Neural cell (in vitro differentiated cells): ENCODE results near the gene KRT36. TPM values are rescaled to one million over a fixed set of nuclear protein-coding genes. Genes with fewer than 3 reads are reported as not detected.

Source experiments
- H2AFZ ChIP-seq: fragments of 200-600, 300-800 bp; sonication (generic), shearing (Covaris generic); 2 replicates; pipeline ENCODE4 v1.6.0; 2014; ENCODE audit warnings: low read depth, mild to moderate bottlenecking, antibody characterized with exemption, low read length, moderate library complexity
- H3F3A ChIP-seq: fragments of 200-600 bp; shearing (Covaris generic); 2 replicates; pipeline ENCODE4 v1.6.1; 2016; ENCODE audit warnings: mild to moderate bottlenecking, moderate library complexity, mixed read lengths, antibody characterized with exemption, low read length; ENCODE audit not compliant: insufficient read depth, poor library complexity, severe bottlenecking
- H3K27ac ChIP-seq: fragments of 200-600, 300-800 bp; sonication (generic), shearing (Covaris generic); 2 replicates; pipeline ENCODE4 v1.5.1; 2014; ENCODE audit warnings: mild to moderate bottlenecking, low read length, moderate library complexity
- H3K27me3 ChIP-seq: fragments of 300-800, 200-600 bp; sonication (generic), shearing (Covaris generic); 2 replicates; pipeline ENCODE4 v1.6.0; 2014; ENCODE audit warnings: mild to moderate bottlenecking, low read depth, low read length, moderate library complexity; ENCODE audit not compliant: insufficient read depth
- H3K36me3 ChIP-seq: fragments of 300-800, 200-600 bp; sonication (generic), shearing (Covaris generic); 2 replicates; pipeline ENCODE4 v1.5.1; 2014; ENCODE audit warnings: mild to moderate bottlenecking, antibody characterized with exemption, low read length, moderate library complexity; ENCODE audit not compliant: insufficient read depth
- H3K4me2 ChIP-seq: fragments of 300-800, 200-600 bp; sonication (generic), shearing (Covaris generic); 2 replicates; pipeline ENCODE4 v1.6.0; 2014; ENCODE audit warnings: mild to moderate bottlenecking, low read length
- H3K4me3 ChIP-seq: fragments of 300-800, 200-600 bp; sonication (generic), shearing (Covaris generic); 2 replicates; pipeline ENCODE4 v1.5.1; 2014; ENCODE audit warnings: mild to moderate bottlenecking, low read length, moderate library complexity
- H3K79me2 ChIP-seq: fragments of 200-600 bp; shearing (Covaris generic); replicated peaks from 2 replicates; pipeline ENCODE4 v1.6.0; 2014; ENCODE audit warnings: mild to moderate bottlenecking, low read length, moderate library complexity; ENCODE audit not compliant: insufficient read depth
- H3K9ac ChIP-seq: fragments of 300-800, 200-600 bp; sonication (generic), shearing (Covaris generic); 2 replicates; pipeline ENCODE4 v1.6.1; 2016; ENCODE audit warnings: mild to moderate bottlenecking, low read length, mixed read lengths
- H3K9me2 ChIP-seq: fragments of 200-600 bp; shearing (Covaris generic); 2 replicates; pipeline ENCODE4 v1.6.1; 2016; ENCODE audit warnings: mild to moderate bottlenecking, low read length, mixed read lengths; ENCODE audit not compliant: insufficient read depth
- H3K9me3 ChIP-seq: fragments of 200-600, 300-800 bp; sonication (generic), shearing (Covaris generic); 2 replicates; pipeline ENCODE4 v1.6.1; 2016; ENCODE audit warnings: mild to moderate bottlenecking, mixed run types, low read length, moderate library complexity, mixed read lengths
- H4K20me1 ChIP-seq: fragments of 200-600 bp; shearing (Covaris generic); 2 replicates; pipeline ENCODE4 v1.6.1; 2016; ENCODE audit warnings: mild to moderate bottlenecking, mixed run types; ENCODE audit not compliant: insufficient read depth
- CTCF ChIP-seq: fragments of 450-650 bp; IDR thresholded peaks from 2 replicates; pipeline ENCODE4 v1.5.1; 2014; ENCODE audit warnings: antibody characterized with exemption, mild to moderate bottlenecking, moderate library complexity; ENCODE audit not compliant: poor library complexity, severe bottlenecking
- EP300 ChIP-seq: fragments of 450-650 bp; conservative IDR thresholded peaks from 2 replicates; pipeline ENCODE4 v1.6.1; 2014; ENCODE audit warnings: antibody characterized with exemption, mild to moderate bottlenecking, moderate library complexity; ENCODE audit not compliant: poor library complexity, severe bottlenecking
- EZH2 ChIP-seq: fragments of 200-600, 300-800 bp; shearing (Covaris generic), sonication (generic); IDR thresholded peaks from 2 replicates; pipeline ENCODE4 v1.6.1; 2014; ENCODE audit warnings: antibody characterized with exemption, low read length, borderline replicate concordance, mild to moderate bottlenecking; ENCODE audit not compliant: insufficient read depth, poor library complexity, severe bottlenecking
- MXI1 ChIP-seq: fragments of 450-650 bp; conservative IDR thresholded peaks from 2 replicates; pipeline ENCODE4 v1.6.1; 2014; ENCODE audit warnings: antibody characterized with exemption, mild to moderate bottlenecking; ENCODE audit not compliant: poor library complexity, severe bottlenecking
- POLR2AphosphoS5 ChIP-seq: IDR thresholded peaks from 2 replicates; pipeline ENCODE4 v1.6.1; 2012
- RAD21 ChIP-seq: fragments of 450-650 bp; conservative IDR thresholded peaks from 2 replicates; pipeline ENCODE4 v1.6.1; 2014; ENCODE audit warnings: antibody characterized with exemption, mild to moderate bottlenecking, moderate library complexity
- SMC3 ChIP-seq: fragments of 450-650 bp; conservative IDR thresholded peaks from 2 replicates; pipeline ENCODE4 v1.6.1; 2014; ENCODE audit warnings: antibody characterized with exemption, mild to moderate bottlenecking, moderate library complexity; ENCODE audit not compliant: poor library complexity
- TAF1 ChIP-seq: IDR thresholded peaks from 2 replicates; pipeline ENCODE4 v1.6.1; 2012; ENCODE audit warnings: low read depth
- polyA plus RNA-seq: library from polyadenylated mRNA; depleted of rRNA; stranded (reverse); fragments of >200 nt; gene quantifications from 2 replicates; pipeline ENCODE4 v1.2.3, GENCODE V29; 2014
- TF ChIP-seq, protein P1 (sequence below): IDR thresholded peaks from 2 replicates; pipeline ENCODE4 v1.6.1; 2012; ENCODE audit warnings: borderline replicate concordance

KRT36 gene
- polyA plus RNA-seq, 1 donor from 2014 or later = not detected

- H4K20me1 ChIP-seq = no peaks in the 10 kb centered on the region
- H3K27ac ChIP-seq = no peak overlapping the region
- no peak overlapping the region for H2AFZ ChIP-seq
- no peaks in the 10 kb centered on the region for H3K27me3 ChIP-seq
- no peaks in the 10 kb centered on the region for H3K79me2 ChIP-seq
- H3K9me3 ChIP-seq = no peaks in the 10 kb centered on the region
- no peaks in the 10 kb centered on the region for H3F3A ChIP-seq
- no peak overlapping the region for H3K9ac ChIP-seq
- H3K4me3 ChIP-seq = no peak overlapping the region
- TF ChIP-seq EZH2 (no peak), RAD21 (no peak), CTCF (no peak), SMC3 (no peak), POLR2AphosphoS5 (no peak), MXI1 (no peak), TAF1 (no peak), EP300 (no peak)
- TF ChIP-seq, protein P1, sequence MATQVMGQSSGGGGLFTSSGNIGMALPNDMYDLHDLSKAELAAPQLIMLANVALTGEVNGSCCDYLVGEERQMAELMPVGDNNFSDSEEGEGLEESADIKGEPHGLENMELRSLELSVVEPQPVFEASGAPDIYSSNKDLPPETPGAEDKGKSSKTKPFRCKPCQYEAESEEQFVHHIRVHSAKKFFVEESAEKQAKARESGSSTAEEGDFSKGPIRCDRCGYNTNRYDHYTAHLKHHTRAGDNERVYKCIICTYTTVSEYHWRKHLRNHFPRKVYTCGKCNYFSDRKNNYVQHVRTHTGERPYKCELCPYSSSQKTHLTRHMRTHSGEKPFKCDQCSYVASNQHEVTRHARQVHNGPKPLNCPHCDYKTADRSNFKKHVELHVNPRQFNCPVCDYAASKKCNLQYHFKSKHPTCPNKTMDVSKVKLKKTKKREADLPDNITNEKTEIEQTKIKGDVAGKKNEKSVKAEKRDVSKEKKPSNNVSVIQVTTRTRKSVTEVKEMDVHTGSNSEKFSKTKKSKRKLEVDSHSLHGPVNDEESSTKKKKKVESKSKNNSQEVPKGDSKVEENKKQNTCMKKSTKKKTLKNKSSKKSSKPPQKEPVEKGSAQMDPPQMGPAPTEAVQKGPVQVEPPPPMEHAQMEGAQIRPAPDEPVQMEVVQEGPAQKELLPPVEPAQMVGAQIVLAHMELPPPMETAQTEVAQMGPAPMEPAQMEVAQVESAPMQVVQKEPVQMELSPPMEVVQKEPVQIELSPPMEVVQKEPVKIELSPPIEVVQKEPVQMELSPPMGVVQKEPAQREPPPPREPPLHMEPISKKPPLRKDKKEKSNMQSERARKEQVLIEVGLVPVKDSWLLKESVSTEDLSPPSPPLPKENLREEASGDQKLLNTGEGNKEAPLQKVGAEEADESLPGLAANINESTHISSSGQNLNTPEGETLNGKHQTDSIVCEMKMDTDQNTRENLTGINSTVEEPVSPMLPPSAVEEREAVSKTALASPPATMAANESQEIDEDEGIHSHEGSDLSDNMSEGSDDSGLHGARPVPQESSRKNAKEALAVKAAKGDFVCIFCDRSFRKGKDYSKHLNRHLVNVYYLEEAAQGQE = no peak
- no peak overlapping the region for H3K4me2 ChIP-seq
- H3K36me3 ChIP-seq = no peaks in the 10 kb centered on the region
- H3K9me2 ChIP-seq = no peaks in the 10 kb centered on the region
These were observed 30.0 kb upstream of the KRT36 start for GRCh38 chr17:41519501-41520224.

- TF ChIP-seq TAF1 = no peak
- TF ChIP-seq EP300 = no peak
- TF ChIP-seq POLR2AphosphoS5 = no peak
- TF ChIP-seq SMC3 = no peak
- TF ChIP-seq RAD21 = no peak
- TF ChIP-seq CTCF = no peak
- TF ChIP-seq EZH2 = no peak
- TF ChIP-seq, protein P1 = no peak
- no peak for TF ChIP-seq MXI1
- no peaks in the 10 kb centered on the region for H3K9me3 ChIP-seq
- no peak within 1 kb of the TSS for H3K27ac ChIP-seq
- H4K20me1 ChIP-seq = no peaks in the 10 kb centered on the region
- no peaks in the 10 kb centered on the region for H3K27me3 ChIP-seq
- H3K9me2 ChIP-seq = no peaks in the 10 kb centered on the region
- no peak within 1 kb of the TSS for H3K9ac ChIP-seq
- H3F3A ChIP-seq = no peaks in the 10 kb centered on the region
- H3K79me2 ChIP-seq = no peaks in the 10 kb centered on the region
- no peak within 1 kb of the TSS for H2AFZ ChIP-seq
- no peak within 1 kb of the TSS for H3K4me2 ChIP-seq
- no peak within 1 kb of the TSS for H3K4me3 ChIP-seq
- no peaks in the 10 kb centered on the region for H3K36me3 ChIP-seq
These were observed 29.2 kb upstream of the KRT36 start, which contains the start of gene KRT15 for GRCh38 chr17:41518789-41519449. TSS of gene KRT15 (minus strand) at chr17:41518890. CDS start at chr17:41518827, 63 bp downstream.
